ENCODE data around the gene TMEM234. TPM values are rescaled to one million over a fixed set of nuclear protein-coding genes. Genes with fewer than 3 reads are reported as not detected.
"Not testable (repeated sequence)": the region's sequence is repeated elsewhere in the genome, so short reads cannot be mapped to it uniquely, and the experiment has no call there.

The TMEM234 gene
- total RNA-seq, 1 experiment from 2014 or later: 22.2 TPM

DNA sequence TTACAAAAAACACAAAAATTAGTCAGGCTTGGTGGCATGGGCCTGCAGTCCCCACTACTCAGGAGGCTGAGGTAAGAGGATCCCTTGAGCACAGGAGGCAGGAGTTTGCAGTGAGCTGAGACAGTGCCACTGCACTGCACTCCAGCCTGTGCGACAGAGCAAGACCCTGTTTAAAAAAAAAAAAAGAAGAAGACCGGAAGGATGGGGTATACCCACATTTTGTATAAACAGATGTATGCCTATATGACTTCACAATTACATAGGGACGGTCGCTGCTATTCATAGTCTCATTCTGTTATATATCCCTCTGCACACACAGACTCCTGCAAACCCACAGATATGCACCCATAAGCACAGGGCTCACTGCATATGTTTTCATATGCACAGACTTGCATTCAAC lies 41.6 kb upstream of the TMEM234 start:
- BruUV-seq (replicated peaks): no TSS peak
- TF ChIP-seq, protein P1, sequence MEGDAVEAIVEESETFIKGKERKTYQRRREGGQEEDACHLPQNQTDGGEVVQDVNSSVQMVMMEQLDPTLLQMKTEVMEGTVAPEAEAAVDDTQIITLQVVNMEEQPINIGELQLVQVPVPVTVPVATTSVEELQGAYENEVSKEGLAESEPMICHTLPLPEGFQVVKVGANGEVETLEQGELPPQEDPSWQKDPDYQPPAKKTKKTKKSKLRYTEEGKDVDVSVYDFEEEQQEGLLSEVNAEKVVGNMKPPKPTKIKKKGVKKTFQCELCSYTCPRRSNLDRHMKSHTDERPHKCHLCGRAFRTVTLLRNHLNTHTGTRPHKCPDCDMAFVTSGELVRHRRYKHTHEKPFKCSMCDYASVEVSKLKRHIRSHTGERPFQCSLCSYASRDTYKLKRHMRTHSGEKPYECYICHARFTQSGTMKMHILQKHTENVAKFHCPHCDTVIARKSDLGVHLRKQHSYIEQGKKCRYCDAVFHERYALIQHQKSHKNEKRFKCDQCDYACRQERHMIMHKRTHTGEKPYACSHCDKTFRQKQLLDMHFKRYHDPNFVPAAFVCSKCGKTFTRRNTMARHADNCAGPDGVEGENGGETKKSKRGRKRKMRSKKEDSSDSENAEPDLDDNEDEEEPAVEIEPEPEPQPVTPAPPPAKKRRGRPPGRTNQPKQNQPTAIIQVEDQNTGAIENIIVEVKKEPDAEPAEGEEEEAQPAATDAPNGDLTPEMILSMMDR (IDR thresholded peaks at IDR 0.05; ENCODE audit: unreplicated experiment): no peak
- no peak overlapping the region for H3K27ac Mint-ChIP-seq (ENCODE audit: low read depth, unreplicated experiment)
- intact Hi-C loops (cut with micrococcal nuclease): no loop called here
- no peaks in the 10 kb centered on the region for H3K36me3 Mint-ChIP-seq (ENCODE audit: insufficient read depth, unreplicated experiment)
- no peaks in the 10 kb centered on the region for H3K9me3 Mint-ChIP-seq (ENCODE audit: unreplicated experiment)
- H3K27me3 Mint-ChIP-seq (ENCODE audit: insufficient read depth, unreplicated experiment): no peaks in the 10 kb centered on the region
- H3K4me1 Mint-ChIP-seq (ENCODE audit: insufficient read depth, unreplicated experiment): no peaks in the 10 kb centered on the region
- ChIA-PET CTCF (no interaction called here), POLR2A (no interaction called here)
- no peak for DNase-seq (ENCODE audit: unreplicated experiment)
- H3K4me3 Mint-ChIP-seq (ENCODE audit: unreplicated experiment): no peak overlapping the region

DNA sequence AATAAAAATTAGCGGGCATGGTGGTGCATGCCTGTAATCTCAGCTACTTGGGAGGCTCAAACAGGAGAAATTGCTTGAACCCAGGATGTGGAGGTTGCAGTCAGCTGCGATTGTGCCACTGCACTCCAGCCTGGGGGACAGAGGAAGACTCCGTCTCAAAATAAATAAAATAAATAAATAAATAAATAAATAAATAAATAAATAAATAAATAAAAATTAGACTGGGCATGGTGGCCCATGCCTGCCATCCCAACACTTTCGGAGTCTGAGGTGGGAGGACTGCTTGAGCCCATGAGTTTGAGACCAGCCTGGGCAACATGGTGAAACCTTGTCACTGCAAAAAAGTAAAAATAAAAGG lies 41.1 kb upstream of the TMEM234 start:
- POLR2A ChIA-PET; CTCF ChIA-PET; BruUV-seq (replicated peaks); H3K27ac Mint-ChIP-seq (ENCODE audit: low read depth, unreplicated experiment); H3K27me3 Mint-ChIP-seq (ENCODE audit: insufficient read depth, unreplicated experiment); intact Hi-C loops (cut with micrococcal nuclease); H3K36me3 Mint-ChIP-seq (ENCODE audit: insufficient read depth, unreplicated experiment); H3K9me3 Mint-ChIP-seq (ENCODE audit: unreplicated experiment); H3K4me3 Mint-ChIP-seq (ENCODE audit: unreplicated experiment); H3K4me1 Mint-ChIP-seq (ENCODE audit: insufficient read depth, unreplicated experiment); DNase-seq (ENCODE audit: unreplicated experiment): not testable (repeated sequence)

DNA sequence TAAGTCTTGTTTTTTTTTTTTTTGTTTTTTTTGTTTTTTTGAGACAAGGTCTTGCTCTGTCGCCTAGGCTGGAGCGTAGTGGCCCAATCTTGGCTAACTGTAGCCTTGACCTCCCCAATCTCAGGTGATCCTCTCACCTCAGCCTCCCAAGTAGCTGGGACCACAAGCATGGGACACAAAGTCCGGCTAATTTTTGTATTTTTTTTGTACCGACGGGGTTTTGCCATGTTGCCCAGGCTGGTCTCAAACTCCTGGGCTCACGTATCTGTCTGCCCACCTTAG lies 35.0 kb upstream of the TMEM234 start:
- ChIA-PET CTCF (interaction anchor here (1.0 kb wide), 1 partner anchor 41 kb away, joined by 3 read pairs; no protein-coding TSS in a partner anchor), POLR2A (no interaction called here)
- no peak for DNase-seq (ENCODE audit: unreplicated experiment)
- H3K36me3 Mint-ChIP-seq (ENCODE audit: insufficient read depth, unreplicated experiment): no peaks in the 10 kb centered on the region
- H3K4me3 Mint-ChIP-seq (ENCODE audit: unreplicated experiment): no peak overlapping the region
- no TSS peak for BruUV-seq (replicated peaks)
- H3K27ac Mint-ChIP-seq (ENCODE audit: low read depth, unreplicated experiment): no peak overlapping the region
- H3K4me1 Mint-ChIP-seq (ENCODE audit: insufficient read depth, unreplicated experiment): no peaks in the 10 kb centered on the region
- intact Hi-C loops (cut with micrococcal nuclease): no loop called here
- H3K27me3 Mint-ChIP-seq (ENCODE audit: insufficient read depth, unreplicated experiment): no peaks in the 10 kb centered on the region
- H3K9me3 Mint-ChIP-seq (ENCODE audit: unreplicated experiment): no peaks in the 10 kb centered on the region
- TF ChIP-seq, protein P1 (IDR thresholded peaks at IDR 0.05; ENCODE audit: unreplicated experiment): no peak

DNA sequence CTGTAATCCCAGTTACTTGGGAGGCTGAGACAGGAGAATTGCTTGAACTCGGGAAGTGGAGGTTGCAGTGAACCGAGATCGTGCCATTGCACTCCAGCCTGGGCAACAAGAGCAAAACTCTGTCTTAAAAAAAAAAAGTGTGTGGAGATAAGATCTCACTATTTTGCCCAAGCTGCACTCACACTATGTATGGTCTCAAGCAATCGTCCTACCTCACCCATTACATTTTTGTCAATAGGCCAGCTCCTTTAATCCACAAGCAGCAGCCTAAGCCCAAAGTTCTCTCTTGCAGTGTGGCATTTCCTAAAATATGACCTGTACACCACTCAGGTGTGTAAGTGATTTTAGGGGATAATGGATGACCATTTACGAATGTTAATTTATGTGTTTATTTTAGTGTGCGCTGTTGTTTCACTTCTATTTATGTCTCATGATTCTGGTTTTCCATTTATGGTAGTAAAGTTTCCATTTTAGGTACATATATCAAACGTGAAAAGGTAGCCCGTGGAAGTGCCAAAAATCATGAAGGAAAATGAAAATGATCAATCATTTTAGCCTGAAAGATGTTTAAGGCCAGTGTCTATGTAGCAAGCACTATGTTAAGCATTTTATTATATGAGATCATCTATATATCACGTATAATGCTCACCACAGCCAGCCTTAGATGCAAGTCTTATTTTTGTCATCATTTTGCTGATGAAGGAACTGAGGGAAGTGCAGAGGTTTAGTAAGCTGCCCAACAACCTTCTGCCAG lies 34.5 kb upstream of the TMEM234 start:
- no TSS peak for BruUV-seq (replicated peaks)
- intact Hi-C loops (cut with micrococcal nuclease): no loop called here
- Mint-ChIP-seq H3K27ac (ENCODE audit: low read depth, unreplicated experiment) (no peak overlapping the region), H3K36me3 (ENCODE audit: insufficient read depth, unreplicated experiment) (no peaks in the 10 kb centered on the region), H3K4me1 (ENCODE audit: insufficient read depth, unreplicated experiment) (no peaks in the 10 kb centered on the region), H3K4me3 (ENCODE audit: unreplicated experiment) (no peak overlapping the region), H3K9me3 (ENCODE audit: unreplicated experiment) (no peaks in the 10 kb centered on the region), H3K27me3 (ENCODE audit: insufficient read depth, unreplicated experiment) (no peaks in the 10 kb centered on the region)
- no peak for DNase-seq (ENCODE audit: unreplicated experiment)
- CTCF ChIA-PET: no interaction called here
- TF ChIP-seq, protein P1 (IDR thresholded peaks at IDR 0.05; ENCODE audit: unreplicated experiment): no peak
- POLR2A ChIA-PET: no interaction called here

All from MCF 10A (cell line).